HG02571 (cell line): ENCODE measurements around the gene TGDS.
"Not testable (repeated sequence)": the region's sequence is repeated elsewhere in the genome, so short reads cannot be mapped to it uniquely, and the experiment has no call there.

Experiments
- ATAC-seq: cut with Tn5 transposase; IDR thresholded peaks from one replicate; pipeline ENCODE4 v1.9.1; 2021; ENCODE audit warnings: mild to moderate bottlenecking, moderate library complexity; ENCODE audit not compliant: unreplicated experiment

Gene TGDS

GRCh38 chr13:94595950-94596574 lies at the start of gene TGDS:
Gene TGDS, minus strand, starts transcription at chr13:94596152. Its CDS starts 16 bp downstream, at chr13:94596136.
- ATAC-seq, result peak; percentile 96

GRCh38 chr13:94641409-94641941 lies 45.5 kb upstream of the TGDS start:
- no peak for ATAC-seq

GRCh38 chr13:94640721-94641120 lies 44.8 kb upstream of the TGDS start:
- ATAC-seq, result no peak

GRCh38 chr13:94637677-94638076 lies 41.7 kb upstream of the TGDS start:
- not testable (repeated sequence) for ATAC-seq

- no peak for ATAC-seq
Measured at GRCh38 chr13:94636942-94637578, 41.1 kb upstream of the TGDS start.

GRCh38 chr13:94636096-94636495 lies 40.1 kb upstream of the TGDS start:
- ATAC-seq, result not testable (repeated sequence)

- ATAC-seq, result no peak
Measured at GRCh38 chr13:94632226-94632980, 36.5 kb upstream of the TGDS start.

GRCh38 chr13:94630858-94631257 lies 34.9 kb upstream of the TGDS start:
- ATAC-seq, result no peak

- no peak for ATAC-seq
Measured at GRCh38 chr13:94623316-94623715, 27.4 kb upstream of the TGDS start.

- ATAC-seq, result no peak
Measured at GRCh38 chr13:94622344-94622743, 26.4 kb upstream of the TGDS start.

- ATAC-seq, result no peak
Measured at GRCh38 chr13:94620286-94620896, 24.4 kb upstream of the TGDS start.

GRCh38 chr13:94617389-94618000 lies 21.5 kb upstream of the TGDS start:
- ATAC-seq, result no peak

GRCh38 chr13:94613051-94613450 lies 17.1 kb upstream of the TGDS start:
- no peak for ATAC-seq

GRCh38 chr13:94612050-94612449 lies 16.1 kb upstream of the TGDS start:
- no peak for ATAC-seq

- no peak for ATAC-seq
Measured at GRCh38 chr13:94610475-94610874, 14.5 kb upstream of the TGDS start.

- no peak for ATAC-seq
Measured at GRCh38 chr13:94609196-94609595, 13.2 kb upstream of the TGDS start.

GRCh38 chr13:94608586-94608985 lies 12.6 kb upstream of the TGDS start:
- no peak for ATAC-seq

- no peak for ATAC-seq
Measured at GRCh38 chr13:94607939-94608338, 12.0 kb upstream of the TGDS start.

GRCh38 chr13:94607056-94607455 lies 11.1 kb upstream of the TGDS start:
- no peak for ATAC-seq

- ATAC-seq, result no peak
Measured at GRCh38 chr13:94602467-94602866, 6.5 kb upstream of the TGDS start.
